Psoas muscle (tissue), 8 donors: ENCODE measurements around the gene PHF12. TPM values are rescaled to one million over a fixed set of nuclear protein-coding genes. Genes with fewer than 3 reads are reported as not detected.
A peak's percentile ranks its signal among the peaks of the same experiment; 100 is the strongest.

Experiments used
- ATAC-seq, 4 donors: fragments of 200-7000 bp; cut with Tn5 transposase; one replicate each; pipeline ENCODE4 v1.9.1; 2020; ENCODE audit warnings: moderate library complexity in 3 of 4, mild to moderate bottlenecking in 2 of 4
- DNase-seq, 2 donors: peaks; one replicate each; pipeline ENCODE4 v3.0.0-alpha.2; 2020
- H3K27ac ChIP-seq: fragments of 200-600 bp; one replicate; pipeline ENCODE4 v1.8.0; 2022
- H3K27me3 ChIP-seq, 3 donors: fragments of 200-600 bp in 1 of 3; one replicate each; pipeline versions ENCODE4 v1.6.1 to v1.8.0; 2013 to 2022; ENCODE audit warnings: low read length in 2 of 3, mild to moderate bottlenecking in 2 of 3, moderate library complexity in 1 of 3; ENCODE audit not compliant: insufficient read depth in 3 of 3
- H3K36me3 ChIP-seq, 2 donors: fragments of 200-600 bp in 1 of 2; one replicate each; pipeline versions ENCODE4 v1.6.1 to v1.8.0; 2013 to 2022; ENCODE audit warnings: low read depth in 1 of 2, mild to moderate bottlenecking in 1 of 2, moderate library complexity in 1 of 2; ENCODE audit not compliant: insufficient read depth in 1 of 2
- H3K4me1 ChIP-seq: fragments of 200-600 bp; one replicate; pipeline ENCODE4 v1.8.0; 2022
- H3K4me3 ChIP-seq: fragments of 200-600 bp; one replicate; pipeline ENCODE4 v1.8.0; 2022; ENCODE audit warnings: mild to moderate bottlenecking
- H3K9me3 ChIP-seq: fragments of 200-600 bp; one replicate; pipeline ENCODE4 v1.8.0; 2022
- CTCF ChIP-seq: fragments of 200-600 bp; IDR thresholded peaks from one replicate; pipeline ENCODE4 v1.8.0; 2022; ENCODE audit warnings: antibody characterized with exemption
- WGBS, 3 donors: extraction: QIAGEN DNeasy Blood & Tissue Kit; methylation state at CpG; one replicate each; pipeline versions ENCODE4 v1.1.6 to v1.1.7; 2013; 5-methylcytosine and 5-hydroxymethylcytosine counted together
- intact Hi-C, 2 donors: fragments of 100-400 bp; cut with DNase I; formaldehyde crosslinking; loops; one replicate each; pipeline versions ENCODE4 v1.11.0 to v1.14.2; 2022
- polyA plus RNA-seq, 3 donors: library from polyadenylated mRNA; stranded (reverse); fragments of 200-250 nt; gene quantifications; one replicate each; pipeline ENCODE4 v1.2.3, GENCODE V29; 2013
- total RNA-seq, 4 donors: library from RNA; stranded (reverse); fragmentation: NEBNext Ultra II Directional in 2 of 4; extraction: Animal tissue kit (Norgen Biotek cat#: 25700) in 2 of 4; gene quantifications; one replicate each; pipeline versions ENCODE4 v1.2.1 to v1.2.4, GENCODE V29; 2021 to 2023
- donor health status: healthy with polysubstance abuse.
- donor health status: DM: no; HTN: no; CAD: no; lungs with moderate emphysema.
- donor health status: Bipolar disorder and iron deficiency.
- donor health status: healthy.
- donor health status: DM: yes; HTN: yes; CAD: no.
- donor health status: DM: no; HTN: no; CAD: no.
- donor health status: DM: no; HTN: no; CAD: no.
- donor health status: DM: yes; HTN: yes; CAD: no.

PHF12 gene
- total and polyA plus RNA-seq, 7 donors: 7.3 to 28.6 (median 22.3) TPM

GRCh38 chr17:28918295-28918694, 33.0 kb downstream of the PHF12 start:
- 49 to 74% (median 68%) methylated on average over 2 of the region's 2 CpGs for WGBS, 3 donors
- Histone ChIP-seq H3K4me3 (no peak overlapping the region), H3K27me3 (no peaks in the 10 kb centered on the region), H3K27ac (no peak overlapping the region), H3K36me3 (peaks cover 15 to 99% of the 10 kb centered on the region in 2 donors), H3K4me1 (peaks cover 19% of the 10 kb centered on the region), H3K9me3 (no peaks in the 10 kb centered on the region)
- no peak for DNase-seq
- intact Hi-C loops: loop anchor here in 1 of 2 donors (10.0 kb wide), 1 partner anchor 273 kb away; the partner anchor contains the start of gene BLTP2
- no peak for TF ChIP-seq CTCF
- no peak for ATAC-seq

- H3K4me1 ChIP-seq: peaks cover 19% of the 10 kb centered on the region
- intact Hi-C loops: loop anchor here in 1 of 2 donors (10.0 kb wide), 1 partner anchor 273 kb away; the partner anchor contains the start of gene BLTP2
- H3K4me3 ChIP-seq: no peak overlapping the region
- H3K9me3 ChIP-seq: no peaks in the 10 kb centered on the region
- 25 to 58% (median 43%) methylated on average over 5 of the region's 5 CpGs for WGBS, 3 donors
- ATAC-seq (peak; percentile 20 to 70 (median 52)), DNase-seq (no peak)
- H3K36me3 ChIP-seq: peaks cover 17 to 99% of the 10 kb centered on the region in 2 donors
- peak overlapping the region; percentile 72 for H3K27ac ChIP-seq
- no peaks in the 10 kb centered on the region for H3K27me3 ChIP-seq
- no peak for TF ChIP-seq CTCF
Observed at GRCh38 chr17:28917465-28917864, 33.9 kb downstream of the PHF12 start.

GRCh38 chr17:28917029-28917428, 34.3 kb downstream of the PHF12 start:
- Histone ChIP-seq H3K4me3 (no peak overlapping the region), H3K27ac (peak overlapping the region; percentile 72), H3K36me3 (peaks cover 20 to 99% of the 10 kb centered on the region in 2 donors), H3K27me3 (no peaks in the 10 kb centered on the region), H3K4me1 (peaks cover 19% of the 10 kb centered on the region), H3K9me3 (no peaks in the 10 kb centered on the region)
- ATAC-seq (peak; percentile 28 to 61 (median 50)), DNase-seq (no peak)
- intact Hi-C loops: loop anchor here in 1 of 2 donors (10.0 kb wide), 1 partner anchor 272 kb away; the partner anchor contains the start of gene BLTP2
- no peak for TF ChIP-seq CTCF
- 42 to 74% (median 44%) methylated on average over 12 of the region's 12 CpGs for WGBS, 3 donors

GRCh38 chr17:28916302-28916934, 34.9 kb downstream of the PHF12 start:
- peak; percentile 69 for TF ChIP-seq CTCF
- Histone ChIP-seq H3K27me3 (no peaks in the 10 kb centered on the region), H3K4me3 (no peak overlapping the region), H3K9me3 (no peaks in the 10 kb centered on the region), H3K27ac (peak overlapping the region; percentile 72), H3K4me1 (peaks cover 19% of the 10 kb centered on the region), H3K36me3 (peaks cover 20 to 99% of the 10 kb centered on the region in 2 donors)
- 33 to 48% (median 37%) methylated on average over 6 of the region's 6 CpGs for WGBS, 3 donors
- peak; percentile 69 to 84 (median 74) for ATAC-seq
- DNase-seq: no peak
- intact Hi-C loops: loop anchor here in 1 of 2 donors (10.0 kb wide), 1 partner anchor 272 kb away; the partner anchor contains the start of gene BLTP2
